ENCODE data around the gene ELFN2.
"Not testable (repeated sequence)": the region's sequence is repeated elsewhere in the genome, so short reads cannot be mapped to it uniquely, and the experiment has no call there.

Gene ELFN2

GRCh38 chr22:37330200-37331033, 96.9 kb downstream of the ELFN2 start:
- Histone ChIP-seq H3K79me1 (ENCODE audit: low read depth, low read length) (peaks cover 2% of the 10 kb centered on the region), H3K36me3 (replicated peaks in 1 of 2; ENCODE audit: control insufficient read depth in 2 of 2, insufficient read depth in 2 of 2, low read length in 2 of 2) (no peaks in the 10 kb centered on the region), H4K8ac (ENCODE audit: low read depth, low read length) (no peak overlapping the region), H3K9me3 (replicated peaks in 1 of 2; ENCODE audit: control insufficient read depth in 2 of 2, insufficient read depth in 1 of 2, low read depth in 1 of 2, low read length in 2 of 2) (no peaks in the 10 kb centered on the region), H3K27me3 (ENCODE audit: control insufficient read depth in 3 of 3, insufficient read depth in 3 of 3, low read depth in 1 of 3, low read length in 3 of 3) (peaks cover under 1 to 79% (median 25%) of the 10 kb centered on the region in 3 experiments), H2AK5ac (ENCODE audit: low read depth, low read length) (peak overlapping the region; percentile 73), H3K4ac (ENCODE audit: low read length) (no peak overlapping the region), H3K4me1 (ENCODE audit: control insufficient read depth in 2 of 2, insufficient read depth in 1 of 2, low read depth in 1 of 2, low read length in 2 of 2) (peaks cover 6 to 10% of the 10 kb centered on the region in 2 donors), H2BK5ac (ENCODE audit: low read length) (no peak overlapping the region), H3K18ac (ENCODE audit: low read length) (no peak overlapping the region), H3K4me3 (ENCODE audit: low read length in 2 of 2) (no peak overlapping the region), H4K91ac (ENCODE audit: low read depth, low read length, poor library complexity) (no peak overlapping the region), H2AFZ (ENCODE audit: low read length) (no peak overlapping the region), H3K9ac (ENCODE audit: low read depth, low read length, poor library complexity) (no peak overlapping the region), H3K4me2 (ENCODE audit: insufficient read depth, low read length, poor library complexity, severe bottlenecking) (no peak overlapping the region), H3K14ac (ENCODE audit: low read length) (no peak overlapping the region), H2BK12ac (ENCODE audit: low read length) (peak overlapping the region; percentile 36), H3K27ac (replicated peaks; ENCODE audit: low read length) (no peak overlapping the region), H3K23ac (ENCODE audit: low read depth, low read length, poor library complexity) (no peak overlapping the region), H2BK120ac (ENCODE audit: low read depth, low read length) (peak overlapping the region; percentile 0), H2BK15ac (ENCODE audit: low read length) (no peak overlapping the region)
- no CpG with 5 or more reads among the region's 9 CpGs for WGBS, 2 donors (ENCODE audit: extremely low coverage in 2 of 2, insufficient read length in 2 of 2, insufficient replicate concordance in 1 of 2)
- peak; percentile 88 for DNase-seq (ENCODE audit: low spot score)

DNA sequence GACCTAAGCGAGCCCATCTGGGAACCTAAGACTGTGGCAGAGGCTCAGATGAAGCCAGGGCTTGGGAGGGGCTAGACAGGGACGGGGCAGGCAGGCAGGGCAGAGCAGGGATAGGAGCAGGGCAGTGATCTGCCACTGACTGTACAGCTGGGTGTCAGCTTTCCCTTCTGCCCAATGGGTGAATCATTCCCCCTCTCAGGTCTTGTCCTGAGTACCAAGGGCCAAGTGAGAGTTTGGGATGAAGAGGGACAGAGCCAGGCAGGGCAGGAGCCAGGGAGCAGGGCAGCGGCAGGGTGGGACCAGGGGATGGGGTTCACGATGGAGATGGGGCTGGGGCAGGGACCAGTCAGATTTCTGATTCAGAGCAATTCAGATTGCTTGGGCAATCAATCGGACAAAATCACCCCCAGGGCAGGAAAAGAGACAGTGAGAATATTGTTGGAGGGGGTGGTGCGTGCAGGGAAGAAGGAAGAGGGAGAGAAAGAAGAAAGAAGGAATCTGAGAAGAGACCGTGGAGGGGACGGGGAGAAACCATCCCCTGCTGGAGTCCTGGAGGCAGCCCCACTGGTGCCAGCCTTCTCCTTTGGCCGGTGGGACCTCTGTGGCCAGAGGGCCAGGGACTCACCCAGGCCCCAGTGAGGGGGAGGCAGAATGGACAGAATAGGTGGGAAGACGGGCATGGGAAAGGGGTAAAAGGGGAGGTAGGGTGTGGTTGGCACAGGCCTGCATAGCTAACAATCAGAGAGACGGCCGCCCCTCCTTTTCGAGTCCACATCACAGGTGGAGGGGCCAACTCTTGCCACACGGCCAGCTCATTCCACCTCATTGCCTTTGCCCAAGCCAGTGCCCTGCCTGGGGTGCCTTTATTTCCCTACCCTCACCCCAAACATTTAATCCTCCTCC, 97.8 kb downstream of the ELFN2 start:
- Histone ChIP-seq H3K4me1 (ENCODE audit: control insufficient read depth in 2 of 2, insufficient read depth in 1 of 2, low read depth in 1 of 2, low read length in 2 of 2) (peaks cover 6 to 7% of the 10 kb centered on the region in 2 donors), H3K79me1 (ENCODE audit: low read depth, low read length) (peaks cover 2% of the 10 kb centered on the region), H3K4me2 (ENCODE audit: insufficient read depth, low read length, poor library complexity, severe bottlenecking) (no peak overlapping the region), H2BK5ac (ENCODE audit: low read length) (no peak overlapping the region), H2AFZ (ENCODE audit: low read length) (no peak overlapping the region), H2BK120ac (ENCODE audit: low read depth, low read length) (peak overlapping the region; percentile 0), H3K9ac (ENCODE audit: low read depth, low read length, poor library complexity) (no peak overlapping the region), H4K91ac (ENCODE audit: low read depth, low read length, poor library complexity) (no peak overlapping the region), H2BK12ac (ENCODE audit: low read length) (no peak overlapping the region), H3K9me3 (replicated peaks in 1 of 2; ENCODE audit: control insufficient read depth in 2 of 2, insufficient read depth in 1 of 2, low read depth in 1 of 2, low read length in 2 of 2) (no peaks in the 10 kb centered on the region), H3K18ac (ENCODE audit: low read length) (peak overlapping the region; percentile 23), H4K8ac (ENCODE audit: low read depth, low read length) (no peak overlapping the region), H3K27me3 (ENCODE audit: control insufficient read depth in 3 of 3, insufficient read depth in 3 of 3, low read depth in 1 of 3, low read length in 3 of 3) (peaks cover 5 to 79% (median 25%) of the 10 kb centered on the region in 3 experiments), H3K36me3 (replicated peaks in 1 of 2; ENCODE audit: control insufficient read depth in 2 of 2, insufficient read depth in 2 of 2, low read length in 2 of 2) (no peaks in the 10 kb centered on the region), H3K4me3 (ENCODE audit: low read length in 2 of 2) (no peak overlapping the region), H2BK15ac (ENCODE audit: low read length) (no peak overlapping the region), H3K23ac (ENCODE audit: low read depth, low read length, poor library complexity) (peak overlapping the region; percentile 30), H2AK5ac (ENCODE audit: low read depth, low read length) (peak overlapping the region; percentile 65), H3K27ac (replicated peaks; ENCODE audit: low read length) (no peak overlapping the region), H3K14ac (ENCODE audit: low read length) (no peak overlapping the region), H3K4ac (ENCODE audit: low read length) (no peak overlapping the region)
- DNase-seq (ENCODE audit: low spot score), result no peak
- WGBS, 2 donors (ENCODE audit: extremely low coverage in 2 of 2, insufficient read length in 2 of 2, insufficient replicate concordance in 1 of 2), result no CpG with 5 or more reads among the region's 14 CpGs

DNA sequence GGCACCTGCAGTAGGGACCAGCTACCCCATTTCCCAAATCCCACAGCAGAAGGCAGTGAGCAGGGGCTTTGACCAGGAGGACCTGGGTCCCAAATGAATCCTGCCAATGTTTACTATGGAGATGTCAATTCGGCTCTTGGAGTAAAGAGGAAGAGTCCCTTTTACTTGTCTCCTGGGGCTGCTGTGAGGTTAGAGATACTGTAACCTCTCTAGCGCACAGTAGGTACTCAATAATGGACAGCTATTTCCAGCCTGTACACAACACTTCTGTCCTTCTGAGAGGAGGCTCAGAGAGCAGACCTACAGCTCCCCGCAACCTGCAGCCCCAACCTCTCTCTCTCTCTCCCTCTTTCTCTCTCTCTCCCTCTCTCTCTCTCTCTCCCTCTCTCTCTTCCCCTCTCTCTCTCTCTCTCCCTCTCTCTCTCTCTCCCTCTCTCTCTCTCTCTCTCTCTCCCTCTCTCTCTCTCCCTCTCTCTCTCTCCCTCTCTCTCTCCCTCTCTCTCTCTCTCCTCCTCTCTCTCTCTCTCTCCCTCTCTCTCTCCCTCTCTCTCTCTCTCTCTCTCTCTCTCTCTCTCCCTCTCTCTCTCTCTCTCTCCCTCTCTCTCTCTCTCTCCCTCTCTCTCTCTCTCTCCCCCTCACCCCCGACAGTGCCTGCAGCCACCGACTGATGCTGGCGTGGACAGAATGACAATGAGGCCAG, 98.6 kb downstream of the ELFN2 start:
- peaks cover 6 to 12% of the 10 kb centered on the region in 2 donors for H3K4me1 ChIP-seq (ENCODE audit: control insufficient read depth in 2 of 2, insufficient read depth in 1 of 2, low read depth in 1 of 2, low read length in 2 of 2)
- peaks cover 10 to 79% (median 25%) of the 10 kb centered on the region in 3 experiments for H3K27me3 ChIP-seq (ENCODE audit: control insufficient read depth in 3 of 3, insufficient read depth in 3 of 3, low read depth in 1 of 3, low read length in 3 of 3)
- not testable (repeated sequence) for H3K23ac ChIP-seq (ENCODE audit: low read depth, low read length, poor library complexity); H3K4me3 ChIP-seq (ENCODE audit: low read length in 2 of 2); H3K27ac ChIP-seq (replicated peaks; ENCODE audit: low read length); H4K91ac ChIP-seq (ENCODE audit: low read depth, low read length, poor library complexity); H3K4me2 ChIP-seq (ENCODE audit: insufficient read depth, low read length, poor library complexity, severe bottlenecking); H2AFZ ChIP-seq (ENCODE audit: low read length); H4K8ac ChIP-seq (ENCODE audit: low read depth, low read length); H3K18ac ChIP-seq (ENCODE audit: low read length); H3K36me3 ChIP-seq (replicated peaks in 1 of 2; ENCODE audit: control insufficient read depth in 2 of 2, insufficient read depth in 2 of 2, low read length in 2 of 2); H2BK15ac ChIP-seq (ENCODE audit: low read length); H3K4ac ChIP-seq (ENCODE audit: low read length); H2BK12ac ChIP-seq (ENCODE audit: low read length); DNase-seq (ENCODE audit: low spot score); H3K14ac ChIP-seq (ENCODE audit: low read length); H3K9me3 ChIP-seq (replicated peaks in 1 of 2; ENCODE audit: control insufficient read depth in 2 of 2, insufficient read depth in 1 of 2, low read depth in 1 of 2, low read length in 2 of 2); H2BK5ac ChIP-seq (ENCODE audit: low read length); H3K9ac ChIP-seq (ENCODE audit: low read depth, low read length, poor library complexity); H3K79me1 ChIP-seq (ENCODE audit: low read depth, low read length); H2BK120ac ChIP-seq (ENCODE audit: low read depth, low read length)
- H2AK5ac ChIP-seq (ENCODE audit: low read depth, low read length), result peak overlapping the region; percentile 15
- no CpG with 5 or more reads among the region's 6 CpGs for WGBS, 2 donors (ENCODE audit: extremely low coverage in 2 of 2, insufficient read length in 2 of 2, insufficient replicate concordance in 1 of 2)
